GM21447 (cell line): ENCODE data around the gene GGCT.

Experiments
- ATAC-seq: cut with Tn5 transposase; IDR thresholded peaks from one replicate; pipeline ENCODE4 v1.9.1; 2021; ENCODE audit not compliant: unreplicated experiment

GGCT gene

GRCh38 chr7:30479202-30480120 lies 25.2 kb downstream of the GGCT start:
- no peak for ATAC-seq

DNA sequence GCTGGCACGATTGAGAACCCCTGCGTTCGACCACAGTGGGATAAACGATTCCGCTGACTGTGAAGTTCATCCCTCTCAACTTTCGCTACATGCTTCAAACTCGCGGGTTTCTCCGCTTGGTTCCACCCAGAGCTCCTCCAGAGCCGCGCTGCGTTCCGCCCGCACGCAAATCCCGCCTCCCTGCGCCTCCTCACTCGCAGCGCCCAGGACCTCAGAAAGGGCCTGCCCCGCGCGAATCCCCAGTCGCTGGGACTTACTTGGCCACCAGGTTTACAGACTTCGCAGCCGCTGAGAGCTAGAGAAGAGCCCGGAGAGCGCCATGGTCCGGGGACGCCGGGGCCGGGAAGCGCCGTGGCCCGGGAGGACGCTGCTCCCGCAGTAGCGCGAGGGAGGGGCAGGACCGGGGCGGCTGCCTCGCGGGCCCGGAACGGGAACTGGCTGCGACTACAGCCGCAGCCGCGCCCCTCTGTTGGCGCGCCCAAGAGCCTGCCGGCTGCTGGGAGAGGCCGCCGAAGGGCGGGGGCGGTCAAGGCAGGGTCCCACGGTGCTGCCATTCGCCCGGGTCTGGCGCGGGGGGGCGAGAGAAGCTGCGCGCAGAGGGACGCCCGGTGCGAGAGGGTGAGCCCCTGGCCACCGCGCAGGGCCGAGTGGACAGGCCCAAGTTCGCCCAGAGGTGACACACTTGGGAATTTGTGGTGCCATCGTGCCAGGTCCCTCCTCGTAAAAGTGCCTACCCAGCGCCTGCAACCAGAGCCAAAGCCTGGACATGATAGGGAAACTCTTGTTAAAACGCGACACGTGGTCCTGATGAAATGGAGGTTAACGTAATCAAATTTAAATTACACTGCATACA lies 26.1 kb downstream of the GGCT start, which contains the start of gene NOD1:
NOD1 (minus strand) TSS at position 436 of the 853 bp plus-strand sequence. CDS start 21,863 bp downstream, outside the sequence.
- peak; percentile 87 for ATAC-seq

DNA sequence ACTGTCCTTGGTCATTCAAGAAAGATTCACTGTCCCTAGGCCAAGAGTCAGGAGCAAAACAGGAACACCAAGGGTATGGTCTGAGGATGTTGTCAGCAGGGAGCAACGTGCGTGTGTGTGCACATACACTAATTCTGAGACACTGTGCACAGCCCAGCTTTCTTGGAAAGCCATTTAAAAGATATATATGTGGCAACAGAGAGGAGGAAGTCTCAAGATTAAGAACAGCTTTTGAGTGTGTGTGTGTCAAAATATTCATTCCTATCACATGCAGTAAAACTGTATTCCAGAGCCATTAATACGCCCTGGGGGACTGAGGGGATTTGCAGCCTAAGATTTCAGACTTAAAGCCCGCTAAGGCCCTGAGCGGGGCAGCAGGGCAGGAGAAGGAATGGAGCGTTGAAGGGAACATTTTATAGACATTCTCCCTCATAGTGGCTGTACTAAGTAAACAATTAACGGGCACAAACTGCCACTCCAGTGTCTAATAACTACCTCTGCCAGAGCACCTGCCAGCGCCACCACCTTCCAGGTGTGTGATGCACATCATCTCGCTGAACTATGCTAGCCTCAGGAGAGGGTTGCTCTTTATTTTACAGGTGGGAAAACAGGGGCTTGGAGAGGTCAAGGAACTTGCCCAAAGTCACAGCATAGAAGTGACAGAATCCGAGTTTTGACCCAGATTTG lies 28.0 kb downstream of the GGCT start:
- no peak for ATAC-seq

DNA sequence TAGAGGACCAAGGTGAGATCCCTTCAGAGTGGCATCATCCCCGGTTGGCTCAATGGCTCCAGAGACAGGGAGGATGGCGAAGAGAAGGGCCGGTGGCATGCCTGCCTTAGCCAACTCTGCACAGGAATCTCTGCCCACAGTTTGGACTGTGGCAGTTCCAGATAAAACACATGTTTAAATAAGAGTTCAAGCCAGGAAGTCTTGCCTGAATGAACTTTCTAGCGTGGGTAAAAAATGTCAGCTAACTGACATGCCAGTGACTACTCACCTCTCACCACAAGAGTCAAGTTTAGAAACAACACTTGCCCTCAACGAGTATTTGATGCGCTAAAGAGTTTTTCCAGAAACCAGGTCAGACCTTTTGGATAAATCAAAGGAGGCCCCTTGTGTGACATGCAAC lies 29.0 kb downstream of the GGCT start:
- no peak for ATAC-seq

DNA sequence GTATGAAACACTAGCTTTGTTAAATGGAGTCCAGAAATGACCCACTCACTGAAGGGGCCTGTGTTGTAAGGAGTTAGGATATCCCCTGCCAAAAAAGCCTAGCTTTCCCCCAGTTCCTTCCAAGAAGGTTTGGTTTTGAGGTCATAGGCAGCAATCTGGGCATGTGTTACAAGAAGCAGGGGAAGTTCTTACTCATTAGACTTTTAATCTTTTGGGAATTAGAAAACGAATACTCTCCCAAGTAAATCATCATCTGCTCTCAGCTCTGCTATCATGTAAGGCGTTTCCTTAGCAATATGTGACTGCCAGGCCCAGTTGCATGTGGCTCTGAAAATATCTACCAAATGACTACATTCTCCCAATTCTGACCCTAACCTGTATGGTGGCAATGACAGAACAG lies 29.7 kb downstream of the GGCT start:
- no peak for ATAC-seq

DNA sequence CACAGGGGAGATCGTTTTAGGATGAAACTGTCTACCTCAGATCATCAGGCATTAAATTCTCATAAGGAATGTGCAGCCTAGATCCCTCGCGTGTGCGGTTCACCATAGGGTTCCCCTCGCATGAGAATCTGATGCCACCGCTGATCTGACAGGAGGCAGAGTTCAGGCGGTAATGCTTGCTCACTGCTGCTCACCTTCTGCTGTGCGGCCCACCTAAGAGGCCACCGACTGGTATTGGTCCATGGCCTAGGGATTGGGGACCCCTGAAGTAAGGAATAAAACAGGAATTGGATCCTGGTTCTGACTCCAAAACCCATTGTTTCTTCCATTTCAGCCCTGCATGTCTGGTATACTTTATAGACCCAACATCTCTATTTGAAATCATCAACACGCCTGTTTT lies 30.1 kb downstream of the GGCT start:
- ATAC-seq: no peak

DNA sequence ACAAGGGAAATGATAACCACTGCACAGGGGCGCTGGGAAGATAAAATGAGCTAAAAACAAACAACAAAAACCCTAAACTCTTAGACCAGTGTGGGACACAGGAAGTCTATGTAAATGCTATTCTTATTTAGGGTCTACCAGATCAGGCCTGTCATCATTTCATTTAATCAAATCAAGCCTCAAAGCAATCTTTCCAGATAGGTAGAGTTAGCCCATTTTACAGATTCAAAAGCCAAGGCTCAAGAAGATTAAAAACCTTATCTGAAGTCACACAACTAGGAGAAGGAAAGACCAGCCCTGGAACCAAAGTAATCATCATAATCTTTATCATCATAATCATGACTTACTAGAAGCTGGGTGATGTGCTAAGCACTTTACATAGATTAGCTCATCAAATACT lies 30.7 kb downstream of the GGCT start:
- no peak for ATAC-seq

GRCh38 chr7:30472784-30473775 lies 31.5 kb downstream of the GGCT start:
- no peak for ATAC-seq

- ATAC-seq: no peak
These were observed 32.4 kb downstream of the GGCT start for GRCh38 chr7:30472081-30472783.

- no peak for ATAC-seq
These were observed 33.4 kb downstream of the GGCT start for GRCh38 chr7:30471205-30471604.

- ATAC-seq: no peak
These were observed 33.9 kb downstream of the GGCT start for GRCh38 chr7:30470771-30471170.

- no peak for ATAC-seq
These were observed 34.4 kb downstream of the GGCT start for GRCh38 chr7:30470163-30470770.

DNA sequence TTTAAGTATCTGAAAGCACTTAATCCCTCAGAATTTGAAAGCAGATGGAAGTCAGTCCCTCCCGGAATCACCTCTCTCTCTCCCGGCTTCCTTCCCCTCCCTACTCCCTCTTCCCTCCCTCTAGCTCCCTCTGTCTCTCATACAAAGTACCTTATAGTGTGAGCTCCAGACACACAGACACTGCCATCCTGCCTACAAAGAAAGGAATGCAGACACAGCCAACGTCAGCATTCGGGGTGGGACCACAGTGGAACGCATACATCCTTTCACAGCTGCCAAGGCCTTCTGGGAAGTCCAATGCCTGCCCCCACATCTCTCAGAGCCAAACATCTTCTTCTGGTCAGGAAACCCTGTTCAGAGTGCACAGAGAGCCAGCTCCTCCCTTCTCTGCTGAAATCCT lies 35.3 kb downstream of the GGCT start:
- ATAC-seq: no peak

DNA sequence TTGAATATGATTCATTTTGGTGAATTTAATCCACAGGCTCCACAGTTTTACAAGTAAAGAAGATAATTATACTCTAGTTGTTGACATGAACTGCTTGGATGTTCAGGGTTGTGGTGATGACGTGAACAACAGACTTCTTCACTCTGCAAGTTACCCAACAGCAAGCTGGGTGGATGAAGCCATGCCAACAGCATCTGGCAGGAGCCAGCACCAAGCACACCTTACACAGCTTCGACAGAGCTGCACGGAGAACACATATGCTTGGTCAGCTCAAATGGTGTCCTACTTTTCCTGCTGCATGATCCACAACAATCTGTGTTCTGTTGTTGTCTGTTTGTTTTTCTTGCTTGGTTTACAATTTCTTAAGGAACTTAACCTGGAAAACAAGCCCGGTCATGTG lies 35.8 kb downstream of the GGCT start:
- ATAC-seq: no peak

GRCh38 chr7:30468041-30468440 lies 36.6 kb downstream of the GGCT start:
- ATAC-seq: no peak

DNA sequence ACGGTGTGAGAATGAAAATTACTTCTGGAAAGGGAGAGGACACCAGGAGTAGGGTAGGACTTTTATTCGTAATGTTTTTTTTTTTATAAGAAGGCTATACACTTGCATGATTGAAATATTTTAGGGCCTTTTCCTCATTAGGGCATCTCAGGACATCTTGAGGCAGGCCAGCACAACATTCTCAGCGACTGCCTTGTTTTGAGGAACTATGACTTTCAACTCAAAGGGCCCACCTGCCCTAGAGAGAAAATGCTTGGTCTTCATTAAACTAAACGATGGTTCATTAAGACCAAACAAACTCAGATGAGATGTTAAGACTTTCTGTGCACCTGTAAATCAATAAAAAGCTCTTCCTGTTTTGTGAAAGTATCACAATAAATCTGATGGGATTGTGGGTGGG lies 37.4 kb downstream of the GGCT start:
- ATAC-seq: no peak

DNA sequence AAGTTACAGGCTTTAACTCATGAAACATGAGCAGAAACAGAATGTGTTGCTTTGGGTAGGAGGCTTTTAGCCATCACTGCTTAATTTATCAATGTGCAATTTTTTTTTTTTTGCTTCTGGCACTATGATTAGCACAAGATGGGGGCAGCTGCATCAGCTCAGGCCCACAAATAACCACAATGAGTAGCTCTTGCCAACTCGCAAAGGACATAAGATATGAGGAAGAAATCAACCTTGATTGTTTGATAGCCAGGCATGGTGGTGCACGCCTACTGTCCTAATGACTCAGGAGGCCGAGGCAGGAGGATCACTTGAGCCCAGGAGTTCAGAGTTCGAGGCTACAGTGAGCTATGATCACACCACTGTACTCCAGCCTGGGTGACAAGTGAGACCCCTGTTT lies 38.4 kb downstream of the GGCT start:
- no peak for ATAC-seq

DNA sequence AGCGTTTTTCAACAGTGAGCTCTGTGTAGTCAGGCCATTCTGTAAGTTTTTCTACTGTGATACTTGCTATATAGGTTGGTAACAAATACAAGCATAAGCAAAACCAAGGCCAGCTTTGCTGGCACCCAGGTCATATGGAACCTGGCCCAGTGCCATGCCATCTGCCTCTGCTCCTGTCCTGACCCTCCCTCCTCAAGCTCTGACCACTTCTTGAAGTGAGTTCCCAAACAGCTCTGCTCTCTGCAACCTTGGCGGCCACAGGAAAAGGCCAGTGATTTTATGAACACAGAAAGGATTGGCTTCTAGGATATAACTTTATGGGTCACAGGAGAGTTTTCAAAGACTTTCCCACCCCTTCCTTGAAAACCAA lies 38.8 kb downstream of the GGCT start:
- no peak for ATAC-seq
